Endothelial cell of umbilical vein (primary cell): Measurements from ENCODE around the gene AMFR. TPM values are rescaled to one million over a fixed set of nuclear protein-coding genes. Genes with fewer than 3 reads are reported as not detected.
"Not testable (repeated sequence)": the region's sequence is repeated elsewhere in the genome, so short reads cannot be mapped to it uniquely, and the experiment has no call there.

Experiments used
- BruUV-seq: library from RNA; stranded (reverse); fragments of 400-500 nt; replicated peaks from 2 replicates; lab custom pipeline; 2021; lab: Mats Ljungman, UMichigan
- CTCF ChIA-PET: fragments of 300-600, 350-600 bp; sonication (Branson Sonifier 250); formaldehyde crosslinking; loops from one replicate; lab custom pipeline; 2021; ENCODE audit warnings: antibody characterized with exemption, inconsistent platforms; lab: Charles Lee
- POLR2A ChIA-PET: fragments of 300-600, 350-600 bp; sonication (Branson Sonifier 250); formaldehyde crosslinking; loops from one replicate; lab custom pipeline; 2021; ENCODE audit warnings: antibody characterized with exemption, inconsistent platforms; lab: Charles Lee
- DNase-seq: peaks from one replicate; pipeline ENCODE4 v3.0.0-alpha.2; 2011; ENCODE audit warnings: low read depth, low spot score
- FAIRE-seq: peaks from 2 replicates; lab custom pipeline; 2011; peaks lifted over from hg19 to GRCh38; lab: Jason Lieb, UNC
- H2AFZ ChIP-seq: 2 replicates; pipeline ENCODE4 v1.6.0; 2012; ENCODE audit warnings: low read depth, low read length, control low read depth, inconsistent platforms
- H3K27ac ChIP-seq: 2 replicates; pipeline ENCODE4 v1.5.1; 2011; ENCODE audit warnings: low read depth, mild to moderate bottlenecking, control low read depth, low read length, moderate library complexity; ENCODE audit not compliant: insufficient read depth
- H3K27me3 ChIP-seq, 2 experiments: 2 replicates each; pipeline versions ENCODE4 v1.6.0 to v1.6.1; 2011; ENCODE audit warnings: low read length in 2 of 2, mixed read lengths in 1 of 2; ENCODE audit not compliant: control insufficient read depth in 2 of 2, insufficient read depth in 2 of 2
- H3K36me3 ChIP-seq, 2 experiments: 2 replicates in 1 of 2; 3 replicates in 1 of 2; pipeline ENCODE4 v1.5.1; 2011; ENCODE audit warnings: low read length in 2 of 2, mild to moderate bottlenecking in 1 of 2, moderate library complexity in 1 of 2; ENCODE audit not compliant: control insufficient read depth in 2 of 2, insufficient read depth in 2 of 2; ENCODE audit errors: extremely low read depth in 1 of 2
- H3K4me1 ChIP-seq: 3 replicates; pipeline ENCODE4 v1.5.1; 2011; ENCODE audit warnings: mild to moderate bottlenecking, low read length; ENCODE audit not compliant: control insufficient read depth, insufficient read depth; ENCODE audit errors: extremely low read depth
- H3K4me2 ChIP-seq: 2 replicates; pipeline ENCODE4 v1.6.1; 2011; ENCODE audit warnings: low read length, control low read depth, mixed read lengths; ENCODE audit not compliant: insufficient read depth
- H3K4me3 ChIP-seq, 3 experiments: fragments of 200-600 bp in 1 of 3; sonication (generic), shearing (Covaris generic) in 1 of 3; replicated peaks in 1 of 3; 2 replicates each; pipeline ENCODE4 v1.5.1; 2011 to 2016; ENCODE audit warnings: control low read depth in 3 of 3, low read length in 3 of 3, mild to moderate bottlenecking in 2 of 3, inconsistent platforms in 1 of 3, low read depth in 1 of 3, moderate library complexity in 1 of 3; ENCODE audit not compliant: insufficient read depth in 1 of 3
- H3K79me2 ChIP-seq: 2 replicates; pipeline ENCODE4 v1.6.0; 2012; ENCODE audit warnings: low read length, inconsistent platforms; ENCODE audit not compliant: control insufficient read depth, insufficient read depth
- H3K9ac ChIP-seq: replicated peaks from 2 replicates; pipeline ENCODE3; 2011; ENCODE audit warnings: low read length, control low read depth; ENCODE audit not compliant: insufficient read depth; ENCODE audit errors: extremely low read depth
- H3K9me1 ChIP-seq: replicated peaks from 3 replicates; pipeline ENCODE4 v1.6.0; 2011; ENCODE audit warnings: mild to moderate bottlenecking, low read length; ENCODE audit not compliant: control insufficient read depth, insufficient read depth; ENCODE audit errors: extremely low read depth
- H3K9me3 ChIP-seq: replicated peaks from 2 replicates; pipeline ENCODE4 v1.5.1; 2012; ENCODE audit warnings: low read length, inconsistent platforms; ENCODE audit not compliant: control insufficient read depth, insufficient read depth
- H4K20me1 ChIP-seq: replicated peaks from 2 replicates; pipeline ENCODE3; 2011; ENCODE audit warnings: mild to moderate bottlenecking, low read length; ENCODE audit not compliant: control insufficient read depth, insufficient read depth; ENCODE audit errors: extremely low read depth
- GATA2 ChIP-seq: IDR thresholded peaks from 2 replicates; pipeline ENCODE4 v1.7.0; 2011; ENCODE audit warnings: low read depth, mild to moderate bottlenecking, moderate library complexity, mixed read lengths, low read length; ENCODE audit not compliant: insufficient read length, insufficient read depth
- POLR2AphosphoS5 ChIP-seq: IDR thresholded peaks from 2 replicates; pipeline ENCODE4 v1.6.1; 2012; ENCODE audit warnings: low read depth, mild to moderate bottlenecking, control low read depth, low read length, moderate library complexity; ENCODE audit not compliant: insufficient read depth
- dilution Hi-C: fragments of 300-500 bp; cut with MboI; formaldehyde crosslinking; loops from one replicate; pipeline ENCODE4 v1.15.0; 2019; ENCODE audit warnings: low sequenced_read_pairs; ENCODE audit not compliant: extremely low pct_ligation_motif_present
- intact Hi-C: fragments of 100-400 bp; cut with micrococcal nuclease; formaldehyde crosslinking; loops from one replicate; pipeline ENCODE4 v1.10.0; 2022
- polyA plus RNA-seq, 4 experiments: library from polyadenylated mRNA; depleted of rRNA in 3 of 4; stranded (reverse) in 3 of 4; unstranded in 1 of 4; fragments of >200 nt; gene quantifications; 2 replicates each; pipeline versions ENCODE4 v1.2.1 to v1.2.3, GENCODE V29; 2011 to 2012; ENCODE audit warnings: missing spikeins in 1 of 4
- total RNA-seq: library from RNA; stranded (reverse); gene quantifications from 2 replicates; pipeline ENCODE4 v1.2.3, GENCODE V29; 2021

AMFR gene
- total and polyA plus RNA-seq, 2 donors (not counting 3 experiments of a cell fraction or from before 2014, with no cell fraction given) = 66.5 to 71.7 TPM

- H3K4me1 ChIP-seq, intact Hi-C loops, H3K79me2 ChIP-seq, H4K20me1 ChIP-seq, H3K27me3 ChIP-seq, H2AFZ ChIP-seq, H3K27ac ChIP-seq, H3K36me3 ChIP-seq, BruUV-seq, H3K9me3 ChIP-seq, H3K4me2 ChIP-seq, FAIRE-seq, H3K4me3 ChIP-seq, H3K9me1 ChIP-seq, dilution Hi-C loops, H3K9ac ChIP-seq, POLR2A ChIA-PET, DNase-seq: not testable (repeated sequence)
- CTCF ChIA-PET = interaction anchor here (1.2 kb wide), 1 partner anchor 19 kb away, joined by 5 read pairs; no protein-coding TSS in a partner anchor
These were observed 49.6 kb downstream of the AMFR start for GRCh38 chr16:56375792-56376191.

- no peak for DNase-seq
- no peak for FAIRE-seq
- H3K9ac ChIP-seq = no peak overlapping the region
- CTCF ChIA-PET = no interaction called here
- TF ChIP-seq GATA2 (no peak), POLR2AphosphoS5 (no peak)
- no peaks in the 10 kb centered on the region for H3K9me3 ChIP-seq
- no peaks in the 10 kb centered on the region for H3K36me3 ChIP-seq
- BruUV-seq = no TSS peak
- intact Hi-C loops (no loop called here), dilution Hi-C loops (no loop called here)
- peaks cover 11% of the 10 kb centered on the region for H4K20me1 ChIP-seq
- H3K4me1 ChIP-seq = peaks cover 16% of the 10 kb centered on the region
- H3K79me2 ChIP-seq = peaks cover 3% of the 10 kb centered on the region
- H3K27me3 ChIP-seq = no peaks in the 10 kb centered on the region
- H2AFZ ChIP-seq = no peak overlapping the region
- POLR2A ChIA-PET = no interaction called here
- no peaks in the 10 kb centered on the region for H3K9me1 ChIP-seq
- no peak overlapping the region for H3K4me3 ChIP-seq
- no peak overlapping the region for H3K4me2 ChIP-seq
- no peak overlapping the region for H3K27ac ChIP-seq
These were observed 52.3 kb downstream of the AMFR start for GRCh38 chr16:56373003-56373402.
